GM13976 (cell line): ENCODE measurements around the gene FSHR.

Experiments
- DNase-seq: peaks from one replicate; pipeline ENCODE4 v3.0.0; 2012; ENCODE audit warnings: low spot score
- CTCF ChIP-seq: IDR thresholded peaks from 2 replicates; pipeline ENCODE4 v1.5.1; 2012; ENCODE audit warnings: borderline replicate concordance, mild to moderate bottlenecking; ENCODE audit not compliant: insufficient read depth; ENCODE audit errors: extremely low read depth, missing control alignments, control extremely low read depth
- in situ Hi-C: fragments of 300-500 bp; cut with MboI; formaldehyde crosslinking; loops from one replicate; pipeline ENCODE4 v1.12.0; 2022; ENCODE audit warnings: low sequenced_read_pairs, mixed read lengths, inconsistent platforms; ENCODE audit not compliant: unreplicated experiment

The FSHR gene

DNA sequence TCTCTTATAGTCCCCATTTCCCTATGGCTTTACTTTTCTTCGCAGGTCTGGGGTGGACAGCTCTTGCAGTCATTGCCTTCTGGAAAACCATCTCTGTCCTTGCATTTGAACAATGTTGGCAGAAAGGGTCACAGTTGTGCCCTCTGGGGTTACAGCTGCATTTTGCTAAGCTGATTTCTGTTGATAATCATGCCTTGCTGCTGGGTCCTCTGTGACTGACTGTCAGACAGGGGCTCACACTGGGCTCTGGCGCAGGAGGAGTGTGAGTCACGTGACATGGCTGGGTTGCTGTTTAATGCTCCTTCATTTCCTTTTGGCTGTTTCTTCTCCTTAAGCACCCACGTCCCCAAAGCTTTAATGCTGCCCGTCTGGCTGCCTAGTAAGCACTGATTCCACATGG, 202.2 kb downstream of the FSHR start:
- no peak for TF ChIP-seq CTCF
- no peak for DNase-seq
- in situ Hi-C loops = no loop called here

GRCh38 chr2:48948400-48949125, 205.8 kb downstream of the FSHR start:
- no peak for TF ChIP-seq CTCF
- no peak for DNase-seq
- in situ Hi-C loops = no loop called here

DNA sequence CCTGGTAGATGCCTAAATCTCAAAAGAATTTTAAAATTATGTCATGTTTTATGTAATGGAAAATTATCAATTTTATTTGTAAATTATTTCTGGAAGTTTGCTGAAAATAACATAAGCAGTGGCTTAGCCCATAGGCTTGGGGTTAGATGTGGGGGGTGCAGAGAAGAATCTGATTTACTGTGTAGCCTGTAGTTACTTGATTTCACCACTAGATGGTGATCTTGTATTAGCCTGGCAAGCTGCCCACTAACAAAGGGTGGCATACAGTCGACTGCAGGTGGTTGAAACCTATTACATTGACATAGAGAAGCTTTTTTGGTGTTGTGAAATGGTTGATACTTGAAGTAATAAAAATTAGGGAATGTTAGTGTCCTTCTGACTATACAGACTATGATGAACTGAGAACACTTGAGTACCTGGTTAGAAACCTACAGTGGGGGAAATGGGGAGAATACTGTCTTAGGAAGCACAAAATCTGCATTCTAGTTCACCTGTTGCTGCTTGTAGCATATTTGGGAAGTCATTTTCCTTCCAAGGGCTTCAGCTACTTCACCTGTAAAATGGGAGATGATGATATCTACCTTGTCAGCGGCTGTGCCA, 207.8 kb downstream of the FSHR start:
- DNase-seq = peak; percentile 63
- in situ Hi-C loops = no loop called here
- peak; percentile 72 for TF ChIP-seq CTCF

GRCh38 chr2:48944956-48945355, 209.4 kb downstream of the FSHR start:
- in situ Hi-C loops = no loop called here
- no peak for TF ChIP-seq CTCF
- no peak for DNase-seq

- in situ Hi-C loops = no loop called here
These were observed 210.9 kb downstream of the FSHR start for GRCh38 chr2:48943436-48943835.

DNA sequence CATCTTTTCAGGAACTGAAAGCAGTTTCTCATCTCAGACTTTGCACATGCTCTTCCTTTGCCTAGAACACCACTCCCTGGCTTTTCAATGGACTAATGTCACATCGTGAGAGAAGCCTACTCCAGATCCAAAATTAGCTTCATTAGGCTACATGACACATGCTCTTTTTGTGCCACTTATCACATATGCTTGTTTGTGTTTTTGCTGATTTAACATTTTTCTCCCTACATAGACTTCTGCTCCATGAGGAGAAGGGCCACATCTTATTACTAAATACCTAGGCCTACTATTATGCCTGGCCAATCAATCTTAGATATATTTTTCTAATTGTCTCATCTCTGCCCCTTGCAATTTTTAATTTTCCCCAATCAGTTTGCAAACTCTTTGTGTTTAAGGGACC, 212.4 kb downstream of the FSHR start:
- in situ Hi-C loops = no loop called here
- TF ChIP-seq CTCF = no peak
- DNase-seq = no peak

More at GRCh38 chr2:48943436-48943835, 210.9 kb downstream of the FSHR start:
- TF ChIP-seq CTCF = no peak
- DNase-seq = no peak

GRCh38 chr2:48941456-48941855, 212.9 kb downstream of the FSHR start:
- TF ChIP-seq CTCF = no peak
- in situ Hi-C loops = no loop called here
- DNase-seq = no peak
